ENCODE measurements around the gene SLC1A1.

DNA sequence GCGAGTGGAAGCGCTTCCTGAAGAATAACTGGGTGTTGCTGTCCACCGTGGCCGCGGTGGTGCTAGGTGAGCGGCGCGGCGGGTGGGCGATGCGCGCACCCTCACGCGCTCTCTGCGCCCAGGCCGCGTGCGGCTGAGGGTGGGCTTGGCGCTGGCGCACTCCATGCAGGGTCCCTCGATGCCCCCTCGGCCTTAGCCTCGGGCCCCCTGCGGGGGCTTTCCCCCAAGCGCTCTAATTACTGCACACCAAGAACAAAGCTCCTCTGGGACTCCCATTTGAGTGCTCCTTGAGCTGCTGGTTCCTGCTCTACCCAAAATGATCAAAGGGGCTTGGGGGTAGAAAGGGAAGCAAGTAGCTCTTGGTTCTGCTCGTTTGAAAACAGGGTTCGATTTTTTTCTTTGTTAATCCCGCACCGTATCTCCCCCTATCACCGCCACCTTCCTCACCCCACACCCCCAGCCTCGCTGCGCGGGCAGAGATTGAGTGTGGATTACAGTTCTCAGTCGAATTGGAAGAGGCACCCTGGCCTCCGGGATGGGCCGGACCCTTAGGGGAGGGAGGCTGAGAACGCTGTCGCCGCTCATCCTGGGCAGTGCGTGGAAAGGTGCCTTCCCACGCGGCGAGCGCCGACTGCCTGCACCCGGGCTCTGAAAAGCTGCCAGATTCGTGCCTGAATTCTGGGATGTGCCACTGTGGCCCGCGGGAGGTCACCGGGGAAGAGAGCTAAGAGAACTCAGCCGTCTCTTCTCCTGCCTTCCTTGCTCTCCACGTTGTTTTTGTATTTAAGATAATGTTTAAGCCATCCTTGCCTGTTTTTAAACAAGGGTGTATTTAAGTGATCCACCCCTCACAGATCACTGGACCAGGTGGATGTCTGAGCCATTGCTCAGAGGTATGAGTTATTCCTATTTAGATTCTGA, 697 bp downstream of the SLC1A1 start:
- TF ChIP-seq ZNF326 (CRISPR knock-in tag; IDR thresholded peaks at IDR 0.05; ENCODE audit: borderline replicate concordance) = no peak
- no peak for TF ChIP-seq NBN (conservative IDR thresholded peaks at IDR 0.05)
- TF ChIP-seq CBFB (CRISPR knock-in tag; IDR thresholded peaks at IDR 0.05) = no peak
- TF ChIP-seq, protein P1, sequence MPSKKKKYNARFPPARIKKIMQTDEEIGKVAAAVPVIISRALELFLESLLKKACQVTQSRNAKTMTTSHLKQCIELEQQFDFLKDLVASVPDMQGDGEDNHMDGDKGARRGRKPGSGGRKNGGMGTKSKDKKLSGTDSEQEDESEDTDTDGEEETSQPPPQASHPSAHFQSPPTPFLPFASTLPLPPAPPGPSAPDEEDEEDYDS (CRISPR knock-in tag; IDR thresholded peaks at IDR 0.05) = no peak
- TF ChIP-seq, protein P2, sequence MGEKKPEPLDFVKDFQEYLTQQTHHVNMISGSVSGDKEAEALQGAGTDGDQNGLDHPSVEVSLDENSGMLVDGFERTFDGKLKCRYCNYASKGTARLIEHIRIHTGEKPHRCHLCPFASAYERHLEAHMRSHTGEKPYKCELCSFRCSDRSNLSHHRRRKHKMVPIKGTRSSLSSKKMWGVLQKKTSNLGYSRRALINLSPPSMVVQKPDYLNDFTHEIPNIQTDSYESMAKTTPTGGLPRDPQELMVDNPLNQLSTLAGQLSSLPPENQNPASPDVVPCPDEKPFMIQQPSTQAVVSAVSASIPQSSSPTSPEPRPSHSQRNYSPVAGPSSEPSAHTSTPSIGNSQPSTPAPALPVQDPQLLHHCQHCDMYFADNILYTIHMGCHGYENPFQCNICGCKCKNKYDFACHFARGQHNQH (CRISPR knock-in tag; IDR thresholded peaks at IDR 0.05) = no peak
- no peak for TF ChIP-seq TP53 (CRISPR knock-in tag; conservative IDR thresholded peaks at IDR 0.05)
- no peak for TF ChIP-seq ZSCAN31 (CRISPR knock-in tag; IDR thresholded peaks at IDR 0.05; ENCODE audit: low read depth)
- no peak for TF ChIP-seq CREB1 (IDR thresholded peaks at IDR 0.05)
- no peak for TF ChIP-seq CREB1 (CRISPR knock-in tag; IDR thresholded peaks at IDR 0.05)
